ENCODE data around the gene RBM7.

The RBM7 gene

DNA sequence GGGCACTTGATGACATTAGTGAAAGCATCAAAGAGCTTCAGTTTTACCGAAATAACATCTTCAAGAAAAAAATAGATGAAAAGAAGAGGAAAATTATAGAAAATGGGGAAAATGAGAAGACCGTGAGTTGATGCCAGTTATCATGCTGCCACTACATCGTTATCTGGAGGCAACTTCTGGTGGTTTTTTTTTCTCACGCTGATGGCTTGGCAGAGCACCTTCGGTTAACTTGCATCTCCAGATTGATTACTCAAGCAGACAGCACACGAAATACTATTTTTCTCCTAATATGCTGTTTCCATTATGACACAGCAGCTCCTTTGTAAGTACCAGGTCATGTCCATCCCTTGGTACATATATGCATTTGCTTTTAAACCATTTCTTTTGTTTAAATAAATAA lies 49.4 kb downstream of the RBM7 start:
- DNase-seq, result no peak

DNA sequence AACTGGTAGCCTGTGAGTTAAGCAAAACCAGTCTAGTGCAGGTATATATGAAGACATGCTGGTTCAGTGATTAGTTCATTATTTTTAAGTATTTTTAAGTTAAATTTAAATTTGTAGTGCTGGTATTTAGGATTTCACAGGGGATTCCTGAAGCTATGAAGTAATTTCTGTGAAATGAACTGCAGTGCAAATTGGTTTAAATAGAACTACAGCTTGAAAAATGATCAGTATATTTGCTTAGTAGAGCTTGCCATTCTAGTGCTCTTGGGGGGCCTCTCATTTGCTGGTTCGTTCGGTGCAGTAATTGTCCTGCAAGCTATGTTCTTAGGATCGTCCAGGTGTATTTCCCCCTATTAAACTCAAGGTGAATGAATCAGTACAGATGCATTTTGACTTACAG lies 51.9 kb downstream of the RBM7 start:
- DNase-seq, result no peak
